Fibroblast of the conjunctiva (primary cell): Measurements from ENCODE around the gene HYOU1.
"Not testable (repeated sequence)": the region's sequence is repeated elsewhere in the genome, so short reads cannot be mapped to it uniquely, and the experiment has no call there.

Experiments used
- DNase-seq: peaks from one replicate; pipeline ENCODE4 v3.0.0-alpha.2; 2010; ENCODE audit warnings: low read depth

Gene HYOU1, protein sequence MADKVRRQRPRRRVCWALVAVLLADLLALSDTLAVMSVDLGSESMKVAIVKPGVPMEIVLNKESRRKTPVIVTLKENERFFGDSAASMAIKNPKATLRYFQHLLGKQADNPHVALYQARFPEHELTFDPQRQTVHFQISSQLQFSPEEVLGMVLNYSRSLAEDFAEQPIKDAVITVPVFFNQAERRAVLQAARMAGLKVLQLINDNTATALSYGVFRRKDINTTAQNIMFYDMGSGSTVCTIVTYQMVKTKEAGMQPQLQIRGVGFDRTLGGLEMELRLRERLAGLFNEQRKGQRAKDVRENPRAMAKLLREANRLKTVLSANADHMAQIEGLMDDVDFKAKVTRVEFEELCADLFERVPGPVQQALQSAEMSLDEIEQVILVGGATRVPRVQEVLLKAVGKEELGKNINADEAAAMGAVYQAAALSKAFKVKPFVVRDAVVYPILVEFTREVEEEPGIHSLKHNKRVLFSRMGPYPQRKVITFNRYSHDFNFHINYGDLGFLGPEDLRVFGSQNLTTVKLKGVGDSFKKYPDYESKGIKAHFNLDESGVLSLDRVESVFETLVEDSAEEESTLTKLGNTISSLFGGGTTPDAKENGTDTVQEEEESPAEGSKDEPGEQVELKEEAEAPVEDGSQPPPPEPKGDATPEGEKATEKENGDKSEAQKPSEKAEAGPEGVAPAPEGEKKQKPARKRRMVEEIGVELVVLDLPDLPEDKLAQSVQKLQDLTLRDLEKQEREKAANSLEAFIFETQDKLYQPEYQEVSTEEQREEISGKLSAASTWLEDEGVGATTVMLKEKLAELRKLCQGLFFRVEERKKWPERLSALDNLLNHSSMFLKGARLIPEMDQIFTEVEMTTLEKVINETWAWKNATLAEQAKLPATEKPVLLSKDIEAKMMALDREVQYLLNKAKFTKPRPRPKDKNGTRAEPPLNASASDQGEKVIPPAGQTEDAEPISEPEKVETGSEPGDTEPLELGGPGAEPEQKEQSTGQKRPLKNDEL

DNA sequence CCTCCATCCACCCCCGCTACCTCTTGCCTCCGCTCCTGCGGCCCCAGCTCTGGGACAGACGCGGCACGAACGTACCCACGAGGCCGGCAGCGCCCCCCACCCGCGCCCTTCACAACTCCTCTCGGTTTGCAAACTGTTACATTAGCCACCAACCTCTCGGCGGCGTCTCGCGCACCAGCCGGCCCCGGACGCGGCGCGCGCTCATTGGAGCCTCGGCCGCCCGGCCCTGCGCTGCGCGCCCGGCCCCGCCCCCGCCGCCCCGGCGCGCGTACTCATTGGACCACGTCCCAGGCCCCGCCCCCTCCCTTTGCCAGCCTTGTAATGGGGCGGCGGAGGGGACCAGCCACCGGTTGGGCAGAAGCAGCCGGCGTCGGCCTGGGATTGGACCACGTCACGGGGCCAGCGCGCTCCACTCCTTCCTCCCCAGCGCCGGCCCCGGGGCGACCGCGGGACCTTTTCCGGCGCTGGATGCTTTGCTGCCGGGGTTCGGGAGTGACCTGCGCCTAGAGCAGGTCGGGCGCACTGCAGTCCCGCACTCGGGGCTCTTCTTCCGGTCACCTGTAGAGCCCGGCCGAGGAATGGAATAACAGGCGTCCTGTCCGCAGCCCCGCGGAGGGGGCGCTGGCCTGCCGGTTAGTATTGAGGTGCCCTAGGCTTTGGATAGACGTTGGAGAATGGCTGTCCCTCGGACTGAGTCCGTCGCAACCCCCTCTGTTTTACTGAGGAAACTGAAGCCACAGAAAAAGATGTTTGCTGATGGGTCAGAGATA, at the start of gene HYOU1:
TSS of gene HYOU1 (minus strand) at position 206 of the 770 bp plus-strand sequence. CDS start 1,045 bp downstream, outside the sequence.
- peak; percentile 91 for DNase-seq

DNA sequence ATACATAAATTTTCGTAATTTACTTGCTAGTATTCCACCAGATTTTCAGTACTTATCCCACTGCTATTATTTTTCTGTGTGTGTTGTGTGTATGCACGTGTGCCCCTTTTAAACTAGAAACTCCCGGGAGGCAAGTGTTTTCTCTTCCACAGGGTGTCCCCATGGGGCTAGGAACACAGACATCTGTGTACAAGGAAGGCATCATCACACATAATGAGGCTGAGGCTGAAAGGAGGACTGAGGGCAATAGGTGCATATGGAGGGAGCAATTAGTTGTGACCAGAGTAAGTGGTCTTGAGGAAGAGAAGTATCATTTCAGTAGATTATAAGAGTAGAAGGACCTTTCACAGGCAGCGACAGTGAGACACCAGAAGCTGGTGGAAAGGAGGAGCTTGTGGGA, 46.8 kb upstream of the HYOU1 start:
- DNase-seq = no peak

DNA sequence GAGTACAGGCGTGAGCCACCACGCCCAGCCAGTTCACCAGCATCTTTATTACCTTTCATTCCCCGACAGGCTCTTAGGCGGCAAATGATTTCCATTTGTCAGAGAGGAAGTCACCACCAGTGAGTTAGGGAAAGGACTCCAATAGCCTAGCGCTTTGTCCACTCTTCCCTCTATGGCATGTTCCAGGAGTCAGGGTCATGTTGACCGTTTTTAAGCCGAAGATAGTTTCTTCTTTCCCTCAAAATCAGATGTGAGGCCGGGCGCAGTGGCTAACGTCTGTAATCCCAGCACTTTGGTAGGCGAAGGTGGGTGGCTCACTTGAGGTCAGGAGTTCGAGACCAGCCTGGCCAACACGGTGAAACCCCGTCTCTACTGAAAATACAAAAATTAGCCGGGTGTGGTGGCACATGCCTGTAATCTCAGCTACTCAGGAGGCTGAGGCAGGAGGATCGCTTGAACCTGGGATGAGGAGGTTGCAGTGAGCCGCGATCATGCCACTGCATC, 46.2 kb upstream of the HYOU1 start:
- DNase-seq = not testable (repeated sequence)

DNA sequence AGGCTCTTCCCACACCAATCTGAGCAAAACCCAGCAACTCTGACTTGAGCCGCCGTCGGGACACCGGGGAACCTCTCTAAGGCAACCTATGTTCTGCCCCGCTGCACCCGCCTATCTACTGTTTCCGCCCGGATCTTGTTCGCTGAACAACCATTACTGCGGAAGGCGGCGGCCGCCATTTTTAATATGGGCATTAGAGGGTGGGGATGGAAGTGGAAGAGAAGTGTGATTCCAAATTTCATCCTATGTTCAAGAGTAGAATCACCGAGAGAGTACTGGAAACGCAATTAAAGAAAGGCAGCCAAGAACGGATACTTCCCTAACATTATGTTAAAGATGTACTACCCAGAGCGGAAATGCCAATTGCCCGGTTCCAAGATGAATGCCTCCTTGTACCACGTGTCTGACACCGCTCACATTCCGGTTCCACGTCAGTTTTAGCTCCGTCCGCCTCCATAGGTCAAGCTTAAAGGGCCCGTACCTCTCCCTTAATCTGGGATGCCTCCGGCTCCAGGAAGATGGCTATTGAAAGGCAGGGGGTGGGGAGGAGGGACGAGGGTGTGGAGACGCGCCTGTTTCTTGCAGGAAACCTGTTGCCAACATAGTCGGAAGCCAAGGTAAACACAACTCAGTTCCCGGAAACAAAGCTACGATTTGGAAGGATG, 44.9 kb upstream of the HYOU1 start, which contains the start of gene DPAGT1:
TSS of gene DPAGT1 (minus strand) at position 95 of the 665 bp plus-strand sequence. CDS start 198 bp downstream, outside the sequence.
- DNase-seq = peak; percentile 97

DNA sequence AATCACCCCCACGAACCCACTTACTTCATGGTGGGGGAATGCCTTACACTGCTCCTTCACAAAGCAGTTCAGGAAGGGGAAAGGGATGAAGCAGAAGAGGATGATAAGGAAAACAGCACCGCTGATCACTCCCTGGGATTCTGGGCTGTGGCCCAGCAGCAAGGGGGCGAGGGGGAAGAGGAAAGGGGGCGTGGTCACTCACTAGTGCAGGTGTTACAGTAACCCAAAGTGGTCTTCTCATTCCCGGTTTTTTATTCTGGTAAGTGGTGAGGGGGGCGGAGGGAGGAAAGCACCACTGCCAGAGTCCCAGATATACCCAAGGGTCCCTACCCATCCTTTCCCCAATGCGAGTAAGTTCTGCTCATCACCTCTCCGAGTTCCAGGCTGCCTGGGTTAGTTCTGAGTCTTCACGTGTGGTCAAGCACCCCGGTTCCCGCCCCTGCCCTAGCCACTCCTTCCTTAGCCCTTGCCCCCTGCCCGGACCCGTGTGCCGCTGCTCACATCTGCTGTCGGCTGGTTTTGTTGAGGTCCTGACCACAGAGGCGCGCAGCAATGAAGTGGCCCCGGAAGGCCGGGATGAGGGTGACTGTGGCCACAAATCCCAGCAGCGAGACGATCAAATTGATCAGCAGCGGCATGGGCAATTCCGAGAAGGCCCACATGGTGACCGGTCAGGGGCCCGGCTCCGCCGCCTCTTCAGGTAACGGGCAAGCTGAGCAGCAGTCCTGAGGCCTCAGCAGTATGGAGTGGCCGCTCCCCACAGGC, 44.2 kb upstream of the HYOU1 start:
- DNase-seq = no peak

DNA sequence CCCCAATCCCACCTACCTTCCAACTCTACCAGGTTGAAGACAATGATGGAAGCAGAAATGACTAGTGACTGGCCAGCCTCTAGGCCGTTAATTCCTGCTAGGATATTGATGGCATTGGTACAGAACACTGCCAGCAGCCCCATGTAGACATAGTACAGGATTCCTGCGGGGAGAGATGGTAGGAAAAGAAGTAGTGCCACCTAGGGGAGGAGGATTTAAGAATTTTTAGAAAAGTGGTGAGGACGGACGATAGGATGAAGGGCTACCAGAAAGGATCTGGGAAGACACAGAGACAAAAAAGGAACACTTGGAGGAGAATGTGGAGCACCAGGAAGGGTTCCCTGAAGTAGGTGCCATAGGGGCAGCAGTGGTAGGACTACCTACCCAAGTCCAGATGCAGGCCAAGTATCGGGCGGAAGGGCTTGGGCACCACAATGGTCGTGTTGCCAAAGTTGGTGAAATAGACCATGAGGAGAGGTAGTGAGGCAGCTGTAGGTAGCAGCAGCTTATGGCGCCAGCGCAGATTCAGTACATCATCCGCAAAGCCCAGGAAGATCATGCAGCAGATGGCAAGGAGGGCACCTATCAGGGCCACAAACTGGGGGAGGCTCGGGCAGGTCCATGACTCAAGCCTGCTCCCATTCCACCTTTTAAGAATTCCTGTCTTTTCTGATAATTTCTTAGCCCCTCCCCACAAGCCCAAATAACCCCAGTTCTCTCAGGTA, 43.4 kb upstream of the HYOU1 start:
- no peak for DNase-seq

DNA sequence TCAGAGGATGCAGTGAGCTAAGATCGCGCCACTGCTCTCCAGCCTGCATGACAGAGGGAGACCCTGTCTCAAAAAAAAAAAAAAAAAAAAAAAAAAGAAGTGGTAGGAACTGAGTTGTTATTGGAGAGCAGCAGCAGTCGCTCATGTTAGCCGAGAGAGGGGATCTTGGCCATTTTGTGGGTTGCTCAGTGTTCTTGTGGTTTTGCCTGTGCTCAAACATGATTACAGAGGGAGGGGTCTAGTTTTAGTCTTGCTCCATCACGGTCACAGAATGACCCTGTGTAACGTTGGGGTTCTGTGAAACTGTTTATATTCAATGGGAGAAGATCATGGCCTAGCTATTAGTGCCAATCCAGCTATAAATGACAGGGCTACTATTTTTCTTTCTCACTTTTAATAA, 42.7 kb upstream of the HYOU1 start:
- DNase-seq = no peak

DNA sequence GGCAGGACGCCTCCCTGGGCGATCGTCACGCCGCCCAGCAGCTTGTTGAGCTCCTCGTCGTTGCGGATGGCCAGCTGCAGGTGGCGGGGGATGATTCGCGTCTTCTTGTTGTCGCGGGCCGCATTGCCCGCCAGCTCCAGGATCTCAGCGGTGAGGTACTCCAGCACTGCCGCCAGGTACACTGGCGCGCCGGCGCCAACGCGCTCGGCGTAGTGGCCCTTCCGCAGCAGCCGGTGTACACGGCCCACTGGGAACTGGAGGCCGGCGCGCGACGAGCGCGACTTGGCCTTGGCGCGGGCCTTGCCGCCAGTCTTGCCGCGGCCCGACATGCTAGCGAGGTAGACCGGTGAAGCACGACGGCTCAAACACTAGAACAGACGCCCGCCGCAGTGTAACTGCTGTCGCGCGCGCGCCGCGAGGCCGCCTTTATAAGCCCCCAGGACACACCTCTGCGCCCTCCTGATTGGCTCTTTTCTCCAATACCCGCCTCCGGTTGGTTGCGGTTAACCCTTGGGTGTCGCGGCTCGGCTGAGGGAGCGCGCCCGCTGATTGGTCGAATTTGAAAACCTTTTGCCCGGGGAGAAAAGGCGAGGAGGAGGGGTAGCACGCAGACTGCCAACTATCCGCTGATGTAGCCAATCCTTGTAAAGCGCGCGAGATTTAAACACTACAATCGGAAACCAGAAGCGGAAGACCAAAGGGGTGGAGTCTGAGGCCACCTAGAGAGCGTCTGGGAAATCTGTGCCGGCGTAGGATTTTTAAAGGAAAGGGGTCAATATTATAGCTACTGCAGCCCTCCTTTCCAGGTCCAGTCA, 38.3 kb upstream of the HYOU1 start:
- DNase-seq = peak; percentile 99

DNA sequence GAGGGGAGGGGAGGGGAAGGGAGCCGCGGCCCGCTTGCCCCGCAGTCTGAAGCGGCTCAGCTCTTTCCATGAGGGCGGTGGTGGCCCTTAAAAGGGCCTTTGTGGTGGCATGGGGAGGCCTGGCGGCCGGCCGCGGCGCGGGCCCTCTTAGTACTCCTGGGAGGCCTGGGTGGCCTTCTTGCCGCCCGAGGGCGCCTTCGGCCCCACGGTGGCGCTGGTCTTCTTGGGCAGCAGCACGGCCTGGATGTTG, 37.7 kb upstream of the HYOU1 start:
- DNase-seq = peak; percentile 72

DNA sequence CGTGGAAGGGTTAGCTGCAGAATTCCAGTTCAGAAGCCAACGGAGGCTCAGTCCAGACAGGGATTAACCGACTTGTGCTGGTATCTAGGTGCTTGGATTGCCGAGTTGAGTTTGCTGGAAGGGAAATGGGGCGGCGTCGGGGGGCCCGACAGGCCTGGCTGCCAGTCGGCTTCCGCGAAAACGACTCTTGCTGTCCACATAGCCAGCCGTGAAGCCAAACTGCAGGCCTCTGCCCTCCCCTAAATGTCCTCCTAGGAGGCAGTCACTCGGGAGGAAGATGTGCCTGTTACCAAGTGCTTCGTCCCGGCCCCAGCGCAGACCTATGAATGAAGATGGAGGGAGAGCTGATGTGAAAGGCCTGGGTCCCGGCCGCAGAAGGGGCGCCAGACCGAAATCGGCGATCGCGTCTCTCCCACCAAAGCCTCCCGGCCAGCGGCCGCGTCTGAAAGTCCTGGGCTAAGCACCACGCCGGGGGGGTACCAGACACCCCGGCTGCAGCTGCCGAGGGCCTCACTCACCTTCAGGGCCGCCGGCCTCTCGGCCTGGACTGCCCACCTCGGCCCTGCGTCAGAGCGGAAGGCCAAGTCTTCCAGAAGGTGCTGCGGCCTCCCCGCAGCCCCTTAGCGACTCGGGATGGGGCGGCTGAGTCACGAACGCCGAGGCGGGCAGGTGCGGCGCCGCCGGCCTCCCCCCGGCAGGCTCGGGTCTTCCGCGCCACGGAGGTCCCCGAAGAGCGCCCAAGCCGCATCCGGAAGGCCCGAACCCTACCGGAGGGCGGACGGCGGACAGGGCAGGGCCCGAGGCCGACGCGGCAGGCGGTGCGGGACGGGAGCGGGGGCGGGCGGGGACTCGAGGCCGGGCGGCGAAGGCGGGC, 37.2 kb upstream of the HYOU1 start:
- no peak for DNase-seq

DNA sequence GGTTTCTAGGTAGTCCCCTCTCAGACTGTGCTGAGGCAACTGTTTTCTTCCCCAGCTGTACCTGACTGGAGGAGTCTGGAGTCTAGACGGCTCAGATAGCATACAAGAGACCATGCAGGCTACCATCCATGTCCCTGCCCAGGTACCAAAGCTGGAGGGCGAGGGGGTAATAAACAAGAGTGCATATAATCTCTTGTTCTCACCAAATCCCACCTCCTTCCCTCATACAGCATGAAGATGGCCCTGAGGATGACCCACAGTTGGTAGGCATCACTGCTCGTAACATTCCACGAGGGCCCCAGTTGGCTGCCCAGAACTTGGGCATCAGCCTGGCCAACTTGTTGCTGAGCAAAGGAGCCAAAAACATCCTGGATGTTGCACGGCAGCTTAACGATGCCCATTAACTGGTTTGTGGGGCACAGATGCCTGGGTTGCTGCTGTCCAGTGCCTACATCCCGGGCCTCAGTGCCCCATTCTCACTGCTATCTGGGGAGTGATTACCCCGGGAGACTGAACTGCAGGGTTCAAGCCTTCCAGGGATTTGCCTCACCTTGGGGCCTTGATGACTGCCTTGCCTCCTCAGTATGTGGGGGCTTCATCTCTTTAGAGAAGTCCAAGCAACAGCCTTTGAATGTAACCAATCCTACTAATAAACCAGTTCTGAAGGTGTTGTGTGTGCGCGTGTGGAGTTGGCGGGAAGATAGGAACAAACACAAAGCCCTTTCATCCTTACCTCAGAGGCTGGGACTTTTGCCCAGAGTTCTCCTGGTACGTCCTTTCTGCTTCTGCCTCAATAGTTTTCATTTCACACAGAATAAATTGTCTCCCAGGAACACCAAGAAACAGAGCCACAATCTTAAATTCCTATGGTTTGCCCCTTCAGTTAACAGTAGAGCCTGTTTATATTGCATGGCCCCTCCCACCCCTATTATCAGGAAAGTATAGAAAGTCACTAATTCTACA, 36.2 kb upstream of the HYOU1 start:
- DNase-seq = no peak

DNA sequence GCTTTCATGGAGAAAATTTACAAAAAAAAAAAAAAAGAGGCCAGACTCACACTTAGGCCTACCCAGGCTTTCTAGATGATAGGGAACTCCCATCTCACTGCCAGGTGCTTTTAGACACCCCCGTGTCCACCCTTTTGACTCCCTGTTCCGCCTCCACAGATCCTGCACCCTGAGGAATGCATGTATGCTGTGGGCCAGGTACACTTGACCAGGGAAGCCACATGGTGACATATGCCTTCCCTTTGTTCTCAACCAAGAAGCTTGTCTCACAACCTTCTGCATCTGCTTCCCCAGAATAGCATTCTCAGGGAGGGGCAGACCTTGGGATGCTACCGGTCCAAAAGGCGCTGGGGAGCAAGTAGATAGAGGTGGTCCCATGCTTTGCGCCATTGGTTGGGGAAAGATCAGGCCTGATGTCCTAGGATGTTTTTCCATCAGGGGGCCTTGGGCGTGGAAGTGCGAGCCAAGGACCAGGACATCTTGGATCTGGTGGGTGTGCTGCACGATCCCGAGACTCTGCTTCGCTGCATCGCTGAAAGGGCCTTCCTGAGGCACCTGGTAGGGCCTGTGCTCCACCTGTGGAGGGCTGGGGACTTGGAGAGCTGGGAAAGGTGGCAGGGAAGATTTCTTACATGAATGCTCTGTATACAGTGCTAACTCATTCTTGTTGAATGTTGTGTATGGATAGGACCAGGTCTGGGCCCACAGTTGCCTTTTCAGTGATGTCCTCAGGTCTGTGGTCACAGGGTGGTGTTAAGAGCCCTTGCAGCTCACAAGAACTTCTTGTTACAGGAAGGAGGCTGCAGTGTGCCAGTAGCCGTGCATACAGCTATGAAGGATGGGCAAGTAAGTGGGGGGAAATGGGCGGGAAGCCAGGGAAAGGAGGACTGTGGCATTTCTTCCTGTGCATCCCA, 35.2 kb upstream of the HYOU1 start:
- DNase-seq = no peak

DNA sequence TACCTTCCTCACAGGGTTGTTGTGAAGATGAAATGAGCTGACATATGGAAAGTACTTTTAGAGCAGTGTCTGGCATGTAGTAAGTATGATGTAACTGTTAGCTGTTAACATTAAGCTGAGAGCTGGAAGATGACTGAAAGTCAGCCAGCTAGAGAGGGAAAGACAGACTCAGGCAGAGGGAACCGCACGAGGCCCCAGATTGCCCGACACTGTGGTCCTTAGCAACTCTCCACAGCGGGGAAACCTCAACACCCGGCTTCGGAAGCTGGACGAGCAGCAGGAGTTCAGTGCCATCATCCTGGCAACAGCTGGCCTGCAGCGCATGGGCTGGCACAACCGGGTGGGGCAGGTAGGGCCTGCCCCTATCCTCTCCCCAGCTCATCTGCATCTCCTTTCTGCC, 34.2 kb upstream of the HYOU1 start:
- DNase-seq = no peak

DNA sequence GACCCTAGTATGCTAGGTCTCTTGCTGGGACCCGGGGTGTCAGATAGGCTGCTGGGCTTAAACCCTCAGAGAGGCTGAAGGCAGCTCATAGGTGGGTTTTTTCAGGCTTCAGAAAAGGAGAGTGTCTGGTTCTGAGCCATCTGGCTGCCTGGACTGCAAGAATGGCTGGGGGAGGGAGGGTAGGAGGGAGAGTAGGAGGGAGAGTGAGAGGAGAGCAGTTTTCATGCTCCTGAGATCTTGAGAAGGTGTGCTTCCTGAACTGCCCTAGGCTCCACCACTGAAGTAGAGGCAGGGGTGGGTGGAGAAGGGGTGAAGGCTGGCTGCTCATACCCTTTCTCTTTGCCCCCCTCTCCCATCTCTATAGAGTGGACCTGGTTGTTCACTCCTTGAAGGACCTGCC, 32.3 kb upstream of the HYOU1 start:
- no peak for DNase-seq

DNA sequence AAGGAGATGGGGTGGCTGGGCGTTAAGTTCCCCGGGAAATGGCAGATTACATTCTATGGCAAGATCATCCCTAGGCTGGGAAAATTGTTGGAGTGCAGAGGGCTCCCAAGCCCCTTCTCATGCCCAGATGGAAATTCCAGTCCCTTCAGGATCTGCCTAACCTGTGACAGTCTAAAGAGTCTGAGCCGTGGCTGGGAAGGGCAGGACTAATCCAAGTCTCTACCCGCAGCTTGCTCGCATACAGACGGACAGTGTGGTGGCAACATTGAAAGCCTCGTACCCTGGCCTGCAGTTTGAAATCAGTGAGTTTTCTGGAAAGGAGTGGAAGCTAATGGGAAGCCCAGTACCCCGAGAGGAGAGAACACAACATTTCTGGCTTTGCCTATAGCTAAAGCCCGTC, 31.4 kb upstream of the HYOU1 start:
- DNase-seq = no peak

DNA sequence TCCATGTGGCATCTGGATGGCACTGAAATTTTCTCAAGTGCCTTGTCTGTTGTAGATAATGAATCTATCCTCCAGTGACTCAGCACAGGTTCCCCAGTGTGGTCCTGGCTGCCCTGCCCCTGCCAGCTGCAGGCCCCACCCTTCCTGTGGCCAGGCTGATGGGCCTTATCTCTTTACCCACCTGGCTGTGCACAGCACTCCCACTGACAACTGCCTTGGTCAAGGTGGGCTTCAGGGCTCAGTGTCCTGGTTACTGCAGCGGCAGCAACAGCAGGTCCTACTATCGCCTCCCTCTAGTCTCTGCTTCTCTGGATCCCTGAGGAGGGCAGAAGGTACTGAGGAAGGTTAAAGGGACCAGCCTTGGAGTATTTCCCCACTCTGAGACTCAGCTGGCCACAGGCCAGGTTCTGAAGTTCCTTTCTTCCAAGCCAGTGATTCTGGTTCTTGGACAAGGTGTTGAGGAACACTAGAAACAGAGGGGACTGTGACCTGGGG, 30.8 kb upstream of the HYOU1 start:
- no peak for DNase-seq
